Heart left ventricle (tissue), 13 donors: ENCODE measurements around the gene PLBD2.

ENCODE experiments used
- POLR2A ChIP-seq, 2 donors: fragments of 450-650 bp; IDR thresholded peaks; one replicate each; pipeline ENCODE4 v1.6.1; 2017; ENCODE audit warnings: antibody characterized with exemption in 2 of 2, mild to moderate bottlenecking in 2 of 2, moderate library complexity in 2 of 2
- TF ChIP-seq, protein P1 (sequence below), 12 donors: fragments of 200-600 bp; sonication (generic) in 4 of 12; IDR thresholded peaks; one replicate each; pipeline versions ENCODE4 v1.5.0 to v1.8.0; 2018 to 2022; ENCODE audit warnings: antibody characterized with exemption in 12 of 12, mild to moderate bottlenecking in 5 of 12
- donor health status: ischemic (EF 13 %, LVEDD 7.1; RV severe dilation, severe dysfunction).
- donor health status: DM: no; HTN: yes; CAD: no.
- donor health status: DM: no; HTN: no; CAD: no.
- donor health status: ischemic (EF 25% LVEDD 6.9; RV normal size, moderate dysfunction).
- donor health status: ischemic (EF 25% LVEDD 5.7; RV mildly dilated, moderate dysfunction).
- donor health status: ischemic (EF 35%, LVEDD 5.7; RV mildly dilated, moderate dysfunction).
- donor health status: nonischemic (EF 11% LVEDD 7.7; RV severe dilation, severe dysfunction).
- donor health status: DM: yes; HTN: yes; CAD: no.
- donor health status: PGD.
- donor health status: ischemic (EF 29% LVEDD 5.4; RV normal size, mild dysfunction).
- donor health status: nonischemic (EF 23%, LVEDD 6.1; RV moderate dilation, normal function).

DNA sequence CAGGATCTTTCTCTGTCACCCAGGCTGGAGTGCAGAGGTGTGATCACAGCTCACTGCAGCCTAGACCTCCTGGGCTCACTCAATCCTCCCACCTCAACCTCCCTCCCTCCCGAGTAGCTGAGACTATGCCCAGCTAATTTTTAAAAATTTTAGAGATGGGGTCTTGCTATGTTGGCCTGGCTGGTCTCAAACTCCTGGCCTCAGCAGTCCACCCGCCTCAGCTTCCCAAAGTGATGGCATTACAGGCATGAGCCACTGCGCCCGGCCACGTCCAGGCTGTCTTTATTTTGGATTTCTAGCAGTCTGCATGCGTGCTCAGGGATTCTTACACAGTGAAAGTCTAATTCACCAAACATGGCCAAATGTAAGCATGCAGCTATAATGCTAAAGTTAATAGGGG is 41.3 kb upstream of the PLBD2 start:
- TF ChIP-seq POLR2A (IDR thresholded peaks at IDR 0.05): no peak
- TF ChIP-seq, protein P1, sequence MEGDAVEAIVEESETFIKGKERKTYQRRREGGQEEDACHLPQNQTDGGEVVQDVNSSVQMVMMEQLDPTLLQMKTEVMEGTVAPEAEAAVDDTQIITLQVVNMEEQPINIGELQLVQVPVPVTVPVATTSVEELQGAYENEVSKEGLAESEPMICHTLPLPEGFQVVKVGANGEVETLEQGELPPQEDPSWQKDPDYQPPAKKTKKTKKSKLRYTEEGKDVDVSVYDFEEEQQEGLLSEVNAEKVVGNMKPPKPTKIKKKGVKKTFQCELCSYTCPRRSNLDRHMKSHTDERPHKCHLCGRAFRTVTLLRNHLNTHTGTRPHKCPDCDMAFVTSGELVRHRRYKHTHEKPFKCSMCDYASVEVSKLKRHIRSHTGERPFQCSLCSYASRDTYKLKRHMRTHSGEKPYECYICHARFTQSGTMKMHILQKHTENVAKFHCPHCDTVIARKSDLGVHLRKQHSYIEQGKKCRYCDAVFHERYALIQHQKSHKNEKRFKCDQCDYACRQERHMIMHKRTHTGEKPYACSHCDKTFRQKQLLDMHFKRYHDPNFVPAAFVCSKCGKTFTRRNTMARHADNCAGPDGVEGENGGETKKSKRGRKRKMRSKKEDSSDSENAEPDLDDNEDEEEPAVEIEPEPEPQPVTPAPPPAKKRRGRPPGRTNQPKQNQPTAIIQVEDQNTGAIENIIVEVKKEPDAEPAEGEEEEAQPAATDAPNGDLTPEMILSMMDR (IDR thresholded peaks at IDR 0.05): no peak
